D721Med (cell line): ENCODE measurements around the gene CA11.
A peak's percentile ranks its signal among the peaks of the same experiment; 100 is the strongest.
"Not testable (repeated sequence)": the region's sequence is repeated elsewhere in the genome, so short reads cannot be mapped to it uniquely, and the experiment has no call there.

Source experiments
- DNase-seq: peaks from one replicate; pipeline ENCODE4 v3.0.0; 2011; ENCODE audit warnings: low spot score; ENCODE audit not compliant: insufficient read length
- FAIRE-seq: peaks from 2 replicates; lab custom pipeline; 2011; peaks lifted over from hg19 to GRCh38; lab: Jason Lieb, UNC
- CTCF ChIP-seq: IDR thresholded peaks from 2 replicates; pipeline ENCODE4 v1.5.1; 2012; ENCODE audit warnings: mild to moderate bottlenecking, control low read depth; ENCODE audit not compliant: insufficient read depth; ENCODE audit errors: missing control alignments

Gene CA11

GRCh38 chr19:48646001-48646721 lies at the start of gene CA11:
TSS of gene CA11 (minus strand) at chr19:48646187. CDS start at chr19:48645632, 555 bp downstream.
- DNase-seq (peak; percentile 84), FAIRE-seq (no peak)
- TF ChIP-seq CTCF = peak; percentile 84

DNA sequence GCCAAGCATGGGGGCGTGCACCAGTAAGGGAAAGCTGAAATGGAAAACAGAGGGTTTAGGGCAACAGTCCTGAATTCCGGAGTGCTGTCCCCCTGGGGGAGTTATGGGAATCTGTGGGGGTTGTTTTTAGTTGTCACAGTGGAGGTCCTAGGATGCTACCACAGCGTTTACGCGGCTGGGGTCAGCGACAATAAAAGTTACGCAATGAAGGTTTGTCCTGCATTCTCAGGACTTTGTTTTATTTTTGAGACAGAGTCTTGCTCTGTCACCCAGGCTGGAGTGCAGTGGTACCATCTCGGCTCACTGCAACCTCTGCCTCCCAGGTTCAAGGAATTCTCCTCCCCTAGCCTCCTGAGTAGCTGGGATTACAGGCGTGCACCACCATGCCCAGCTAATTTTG lies 47.6 kb upstream of the CA11 start:
- not testable (repeated sequence) for DNase-seq, FAIRE-seq

- FAIRE-seq (no peak), DNase-seq (no peak)
- no peak for TF ChIP-seq CTCF
Observed at GRCh38 chr19:48689449-48689848, 43.5 kb upstream of the CA11 start.

- TF ChIP-seq CTCF = no peak
- DNase-seq = no peak
- no peak for FAIRE-seq
Observed at GRCh38 chr19:48687776-48688175, 41.8 kb upstream of the CA11 start.

GRCh38 chr19:48686637-48687036 lies 40.6 kb upstream of the CA11 start:
- DNase-seq, FAIRE-seq: not testable (repeated sequence)

DNA sequence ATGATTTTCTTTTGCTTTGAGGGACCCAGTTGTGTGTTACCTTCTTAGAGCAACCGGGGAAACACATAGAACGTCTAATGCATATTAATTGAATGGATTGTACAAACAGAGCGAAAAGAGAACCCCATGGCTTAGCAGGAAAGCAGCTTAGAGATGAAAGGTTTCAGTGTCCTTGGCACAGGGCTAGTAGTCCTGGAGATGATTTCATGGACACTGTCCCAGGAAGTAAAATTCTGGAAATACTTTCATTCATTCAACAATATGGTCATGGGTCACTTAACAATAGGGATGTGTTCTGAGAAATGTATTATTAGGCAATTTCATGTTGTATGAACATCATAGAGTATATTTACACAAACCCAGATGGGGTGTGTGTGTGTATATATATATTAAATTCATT lies 40.1 kb upstream of the CA11 start:
- FAIRE-seq (no peak), DNase-seq (no peak)
- TF ChIP-seq CTCF = no peak

DNA sequence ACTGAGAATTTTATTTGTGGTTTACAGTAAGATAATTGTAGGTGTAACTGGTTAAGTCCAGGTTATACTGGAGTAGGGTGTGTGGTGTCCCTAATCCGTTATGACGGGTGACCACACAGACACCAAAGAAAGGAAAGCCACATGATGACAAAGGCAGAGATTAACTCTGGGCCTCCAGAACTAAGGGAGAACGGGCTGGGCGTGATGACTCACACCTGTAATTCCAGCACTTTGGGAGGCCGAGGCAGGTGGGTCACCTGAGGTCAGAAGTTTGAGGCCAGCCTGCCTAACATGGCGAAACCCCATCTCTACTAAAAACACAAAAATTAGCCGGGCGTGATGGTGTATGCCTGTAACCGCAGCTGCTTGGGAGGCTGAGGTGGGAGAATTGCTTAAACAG lies 39.6 kb upstream of the CA11 start:
- DNase-seq (no peak), FAIRE-seq (no peak)
- TF ChIP-seq CTCF = no peak

GRCh38 chr19:48683349-48683748 lies 37.4 kb upstream of the CA11 start:
- DNase-seq = no peak
- no peak for FAIRE-seq
- TF ChIP-seq CTCF = no peak
